NCI-H2107 (cell line): ENCODE data around the gene EMC6.
"Not testable (repeated sequence)": the region's sequence is repeated elsewhere in the genome, so short reads cannot be mapped to it uniquely, and the experiment has no call there.

ENCODE experiments used
- DNase-seq: peaks from one replicate; lab custom pipeline; 2025; lab: John Stamatoyannopoulos, UW

Gene EMC6

DNA sequence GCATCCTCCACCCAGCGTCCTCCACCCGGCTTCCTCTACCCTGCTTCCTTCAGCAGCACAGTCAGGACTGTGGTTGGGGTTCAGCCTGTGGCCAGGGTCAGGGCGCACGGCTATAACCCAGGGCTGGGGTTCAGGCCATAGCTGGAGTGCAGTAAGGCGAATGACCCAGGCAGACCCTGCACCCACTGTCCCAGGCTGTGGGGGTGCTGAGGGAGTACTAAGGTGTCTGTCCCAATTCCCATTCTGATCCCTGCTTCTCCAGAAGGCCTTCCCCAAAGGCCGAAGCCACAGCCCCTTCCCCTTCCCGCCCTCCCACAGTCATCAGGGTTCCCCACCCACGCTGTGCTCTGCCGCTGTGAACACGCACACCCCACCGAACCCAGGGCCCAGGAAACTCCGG is 12.4 kb downstream of the EMC6 start:
- DNase-seq = no peak

DNA sequence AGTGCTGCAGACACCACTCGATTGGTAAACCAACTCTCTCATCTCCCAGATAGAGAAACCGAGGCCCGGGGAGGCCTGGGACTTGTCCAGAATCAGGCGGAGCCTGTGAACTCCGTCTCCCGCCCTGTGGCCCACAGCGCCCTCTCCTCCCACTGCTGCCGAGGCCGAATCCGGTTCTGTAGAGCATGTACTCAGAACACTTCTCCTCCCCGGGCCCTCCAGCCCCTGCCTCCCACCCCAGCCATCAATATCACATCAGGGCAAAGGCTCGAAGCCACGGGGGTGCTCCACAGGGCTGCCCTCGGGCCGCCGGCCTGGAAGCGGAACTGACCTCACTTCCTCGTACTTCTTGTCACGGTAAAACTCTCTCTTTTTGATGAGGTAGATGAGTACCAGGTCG is 13.0 kb downstream of the EMC6 start:
- DNase-seq = no peak

DNA sequence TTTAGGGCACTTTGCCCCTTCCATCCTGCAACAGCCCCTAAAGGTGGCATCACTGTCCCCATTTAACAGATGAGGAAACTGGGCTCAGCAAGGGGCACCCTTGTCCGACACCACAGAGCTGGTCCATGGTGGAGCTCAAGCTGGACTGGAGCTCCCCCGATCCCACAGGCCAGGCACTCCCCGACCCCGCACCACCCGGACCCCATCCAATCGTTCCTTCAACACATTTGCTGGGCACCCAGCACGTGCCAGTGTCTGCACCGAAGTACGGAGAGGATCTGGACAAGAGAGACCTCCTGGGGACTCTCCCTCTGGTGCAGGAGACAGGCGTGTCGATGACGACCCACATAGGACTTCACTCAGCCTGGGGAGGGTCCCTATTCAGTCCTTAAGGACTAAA is 13.4 kb downstream of the EMC6 start:
- no peak for DNase-seq

DNA sequence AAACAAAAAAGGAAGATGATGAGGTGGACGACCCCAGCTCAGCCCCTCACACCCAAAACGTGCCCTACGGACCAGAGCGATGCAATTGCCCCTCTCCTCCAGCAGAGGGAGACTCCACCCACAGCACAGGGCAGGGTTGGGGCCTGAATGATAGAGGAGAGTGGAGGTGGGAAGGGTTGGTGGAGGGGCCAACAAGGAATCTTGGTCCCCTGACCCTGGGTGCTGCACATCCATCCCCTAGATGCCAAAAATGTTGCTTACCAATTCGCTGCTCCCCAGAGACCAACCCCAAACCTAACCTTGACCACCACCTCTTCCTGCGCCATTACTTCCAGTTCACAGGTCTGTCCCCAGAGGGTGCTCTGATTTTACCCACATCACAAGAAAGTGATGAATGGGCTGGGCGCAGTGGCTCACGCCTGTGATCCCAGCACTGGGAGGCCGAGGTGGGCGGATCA is 14.5 kb downstream of the EMC6 start:
- DNase-seq = no peak

DNA sequence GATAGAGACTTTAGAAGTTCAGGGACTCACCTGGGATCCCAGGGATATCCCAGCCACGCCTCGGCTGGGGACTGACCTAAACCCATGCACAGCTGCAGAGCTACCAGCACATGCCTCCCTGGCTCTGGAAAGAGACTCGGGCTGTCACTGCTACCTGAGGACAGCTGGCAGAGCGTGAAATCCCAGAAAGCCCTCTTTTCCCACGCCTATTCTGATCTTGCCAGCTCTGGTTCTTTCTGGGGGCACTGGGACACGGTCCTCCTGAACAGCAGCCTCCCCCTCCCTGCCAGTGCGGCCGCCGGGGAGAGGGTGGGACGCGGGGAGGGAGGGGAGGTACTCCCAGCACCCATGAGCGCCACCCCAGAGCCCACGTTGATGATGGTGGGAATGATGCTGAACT is 16.6 kb downstream of the EMC6 start:
- no peak for DNase-seq

DNA sequence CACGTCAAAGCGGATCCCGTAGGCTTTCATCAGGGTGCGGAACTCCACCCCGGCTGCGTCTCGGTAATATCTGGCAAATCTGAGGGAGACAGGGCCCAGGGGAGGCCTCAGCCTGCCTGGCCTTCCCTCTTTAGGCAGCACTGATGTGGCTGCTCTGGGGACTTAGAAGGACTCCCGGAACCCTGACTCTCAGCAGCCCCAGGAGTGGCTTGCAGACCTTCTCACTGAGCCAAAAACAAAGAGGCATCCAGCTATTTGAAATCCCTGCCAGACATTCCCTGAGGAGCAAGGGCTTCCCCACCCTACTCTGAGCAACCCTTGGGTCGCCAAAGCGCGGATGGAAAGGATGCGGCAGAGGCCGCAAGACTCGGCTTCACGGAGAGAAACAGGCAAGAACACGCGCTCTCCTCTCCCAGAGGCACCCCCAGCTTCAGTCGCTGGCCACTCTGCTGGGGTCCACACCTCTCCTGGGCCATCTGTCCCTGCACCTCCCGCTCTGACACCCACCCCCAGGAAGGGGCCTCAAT is 19.5 kb downstream of the EMC6 start:
- DNase-seq = no peak

DNA sequence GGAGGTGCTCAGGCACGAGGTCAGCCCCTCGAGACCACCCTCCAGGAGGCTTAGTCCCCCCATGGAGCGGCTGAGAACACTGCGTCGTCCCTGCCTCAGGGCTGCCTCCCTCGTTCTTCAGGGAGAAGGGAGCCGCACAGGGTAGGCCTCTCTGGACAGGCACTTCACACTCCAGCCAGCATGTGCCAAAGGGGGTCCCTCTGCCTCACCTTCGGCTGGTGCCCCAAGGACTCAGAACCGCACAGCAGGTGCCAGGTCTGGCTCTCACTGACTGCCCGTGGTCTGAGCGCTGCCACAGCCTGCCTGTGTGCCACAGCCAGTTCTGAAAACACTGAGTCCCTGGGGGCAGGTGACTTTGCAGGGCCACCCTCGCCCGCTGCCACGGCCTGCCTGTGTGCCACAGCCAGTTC is 20.2 kb downstream of the EMC6 start:
- no peak for DNase-seq

DNA sequence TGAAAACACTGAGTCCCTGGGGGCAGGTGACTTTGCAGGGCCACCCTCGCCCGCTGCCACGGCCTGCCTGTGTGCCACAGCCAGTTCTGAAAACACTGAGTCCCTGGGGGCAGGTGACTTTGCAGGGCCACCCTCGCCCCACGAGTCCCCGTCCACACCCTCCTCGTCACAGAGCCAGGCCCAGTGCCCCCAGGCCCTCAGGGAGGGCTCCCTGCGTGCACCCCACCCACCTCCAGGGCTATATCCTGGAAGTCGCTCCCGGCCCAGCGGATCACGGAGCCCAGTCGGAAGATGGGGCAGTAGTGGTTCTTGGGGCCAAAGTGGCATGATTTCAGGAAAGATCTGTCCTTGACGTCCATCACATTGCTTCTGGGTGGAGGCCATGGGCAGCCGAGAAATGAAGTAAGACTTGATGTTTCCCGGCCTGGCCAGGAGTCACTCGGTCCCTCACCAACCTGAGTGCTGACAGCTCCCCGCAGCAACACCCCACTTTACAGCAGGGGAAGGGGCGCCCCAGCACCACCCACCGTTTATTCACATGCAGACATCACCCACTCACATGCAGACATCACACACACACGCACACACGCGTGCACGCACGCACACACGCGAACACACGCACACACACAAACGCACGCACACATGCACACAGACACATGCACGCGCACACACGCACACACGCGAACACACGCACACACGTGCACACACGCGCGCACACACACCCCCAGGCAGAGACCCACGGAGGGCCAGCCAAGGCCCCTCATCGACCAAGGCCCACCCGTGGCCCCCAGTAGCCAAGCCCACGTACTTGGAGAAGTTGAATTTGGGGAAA is 20.9 kb downstream of the EMC6 start:
- no peak for DNase-seq

DNA sequence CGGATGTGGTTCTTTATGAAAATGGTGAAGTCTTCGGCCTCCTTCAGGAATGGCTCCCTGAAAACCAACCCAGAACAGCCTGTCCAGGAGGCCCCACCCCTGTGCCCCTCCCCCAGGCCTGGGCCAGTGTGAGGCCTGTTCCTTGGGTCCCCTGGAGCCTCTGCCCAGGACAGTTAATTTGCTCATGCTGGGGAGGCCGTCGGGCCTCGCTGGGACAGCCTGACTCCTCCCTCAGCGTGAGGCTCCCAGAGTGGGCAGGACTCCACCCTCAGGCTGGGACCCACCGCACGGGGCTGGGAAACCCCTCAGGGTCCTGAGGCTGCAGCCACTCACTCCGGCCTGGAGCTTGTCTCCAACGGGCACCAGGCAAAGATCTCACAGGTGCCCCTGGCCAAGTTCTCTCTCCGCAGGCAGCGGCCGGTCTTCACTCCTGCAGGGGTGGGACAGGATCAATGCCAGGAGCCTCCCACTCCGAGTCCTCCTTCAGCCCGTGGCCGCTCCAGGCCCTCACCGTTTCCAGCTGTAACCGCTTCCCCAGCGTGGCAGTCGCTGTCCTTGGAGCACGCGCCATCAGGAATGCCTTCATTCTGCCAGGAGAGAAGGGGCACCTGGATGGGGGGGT is 21.6 kb downstream of the EMC6 start:
- DNase-seq = no peak

DNA sequence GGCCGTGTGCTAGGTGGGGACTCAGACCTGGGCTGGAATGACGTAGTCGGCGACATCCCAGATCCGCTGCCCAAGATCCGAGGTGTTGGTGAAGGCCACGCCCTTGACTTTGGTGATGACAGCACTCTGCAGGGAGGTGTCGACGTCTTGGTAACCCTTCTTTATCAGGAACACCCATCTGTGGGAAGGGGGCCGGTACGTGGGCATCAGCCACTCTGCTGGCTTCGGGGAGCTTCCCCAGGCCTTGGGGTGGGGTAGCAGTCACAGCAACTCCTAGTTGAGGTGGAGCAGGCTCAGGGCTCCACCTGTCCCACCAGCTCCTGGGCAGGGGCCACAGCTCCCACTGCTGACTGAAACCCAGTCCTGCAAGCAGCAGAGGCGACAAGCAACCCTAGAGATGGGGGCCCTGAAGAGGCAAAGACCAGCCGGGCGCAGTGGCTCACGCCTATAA is 23.0 kb downstream of the EMC6 start:
- DNase-seq = no peak

DNA sequence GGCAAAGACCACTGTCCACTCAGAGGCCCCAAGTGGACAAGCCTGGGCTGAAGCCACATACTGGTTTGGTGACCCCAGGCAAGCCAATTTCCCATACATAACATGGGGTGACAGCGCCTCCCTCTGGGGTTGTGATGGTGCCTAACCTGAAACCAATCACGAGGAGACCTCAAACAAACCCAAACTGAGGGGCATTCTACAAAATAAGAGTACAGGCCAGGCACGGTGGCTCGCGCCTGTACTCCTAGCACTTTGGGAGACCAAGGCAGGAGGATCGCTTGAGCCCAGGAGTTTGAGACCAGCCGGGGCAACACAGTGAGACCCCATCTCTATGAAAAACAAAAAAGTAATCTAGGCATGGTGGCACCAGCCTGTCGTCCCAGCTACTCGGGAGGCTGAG is 23.7 kb downstream of the EMC6 start:
- DNase-seq = no peak

DNA sequence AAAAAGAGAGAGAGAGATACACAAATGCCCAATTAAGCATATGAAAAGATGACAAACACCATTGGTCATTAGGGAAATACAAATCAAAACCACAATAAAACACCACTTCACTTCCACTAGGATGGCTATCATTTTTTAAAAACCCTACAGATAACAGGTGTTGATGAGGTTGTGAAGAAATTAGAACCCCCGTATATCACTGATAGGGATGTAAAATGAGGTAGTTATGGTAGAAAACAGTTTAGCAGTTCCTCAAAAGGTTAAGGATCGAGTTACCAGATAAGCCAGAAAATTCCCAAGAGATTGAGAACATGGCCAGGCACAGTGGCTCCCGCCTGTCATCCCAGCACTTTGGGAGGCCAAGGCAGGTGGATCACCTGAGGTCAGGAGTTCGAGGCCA is 24.5 kb downstream of the EMC6 start:
- no peak for DNase-seq

DNA sequence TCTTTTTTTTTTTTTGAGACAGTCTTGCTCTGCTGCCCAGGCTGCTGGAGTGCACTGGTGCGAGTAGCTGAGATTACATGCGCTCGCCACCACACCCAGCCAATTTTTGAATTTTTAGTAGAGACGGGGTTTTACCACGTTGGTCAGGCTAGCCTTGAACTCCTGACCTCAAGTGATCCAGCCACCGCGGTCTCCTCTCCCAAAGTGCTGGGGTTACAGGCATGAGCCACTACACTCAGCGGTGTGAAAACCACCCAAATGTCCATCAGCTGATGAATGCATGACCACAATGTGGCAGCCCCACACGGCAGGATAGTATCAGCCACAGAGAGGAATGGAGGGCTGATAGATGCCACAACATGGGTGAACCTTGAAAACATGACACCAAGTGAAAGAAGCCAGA is 25.2 kb downstream of the EMC6 start:
- DNase-seq = no peak

DNA sequence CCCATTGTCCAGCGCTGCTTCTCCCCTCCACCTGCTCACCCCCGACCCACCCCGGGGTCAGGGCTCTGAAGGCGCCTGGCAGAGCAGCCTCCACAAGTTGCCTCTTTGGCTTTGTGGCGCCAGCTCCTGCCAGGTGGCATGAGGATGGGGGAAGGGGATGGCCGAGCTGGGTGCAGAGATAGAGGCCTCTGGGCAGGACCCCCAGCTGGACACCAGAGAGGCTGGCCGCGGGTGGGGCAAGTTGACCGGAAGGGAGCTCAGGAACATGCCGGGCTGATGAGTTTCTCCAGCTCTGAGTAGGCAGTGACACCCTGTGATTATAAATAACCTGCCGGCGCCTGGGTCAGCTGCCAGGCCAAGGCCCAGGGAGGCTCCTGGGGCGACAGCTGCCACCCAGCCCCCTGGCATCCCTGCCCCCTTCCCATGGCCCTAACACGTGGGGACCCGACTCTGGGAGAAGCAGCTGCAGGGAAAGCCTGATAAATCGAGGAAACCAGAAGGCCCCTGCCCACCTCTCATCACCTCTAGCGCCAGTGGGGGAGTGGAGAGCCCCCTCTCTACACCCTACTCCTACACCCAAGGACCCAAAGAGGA is 26.6 kb downstream of the EMC6 start:
- DNase-seq = no peak

DNA sequence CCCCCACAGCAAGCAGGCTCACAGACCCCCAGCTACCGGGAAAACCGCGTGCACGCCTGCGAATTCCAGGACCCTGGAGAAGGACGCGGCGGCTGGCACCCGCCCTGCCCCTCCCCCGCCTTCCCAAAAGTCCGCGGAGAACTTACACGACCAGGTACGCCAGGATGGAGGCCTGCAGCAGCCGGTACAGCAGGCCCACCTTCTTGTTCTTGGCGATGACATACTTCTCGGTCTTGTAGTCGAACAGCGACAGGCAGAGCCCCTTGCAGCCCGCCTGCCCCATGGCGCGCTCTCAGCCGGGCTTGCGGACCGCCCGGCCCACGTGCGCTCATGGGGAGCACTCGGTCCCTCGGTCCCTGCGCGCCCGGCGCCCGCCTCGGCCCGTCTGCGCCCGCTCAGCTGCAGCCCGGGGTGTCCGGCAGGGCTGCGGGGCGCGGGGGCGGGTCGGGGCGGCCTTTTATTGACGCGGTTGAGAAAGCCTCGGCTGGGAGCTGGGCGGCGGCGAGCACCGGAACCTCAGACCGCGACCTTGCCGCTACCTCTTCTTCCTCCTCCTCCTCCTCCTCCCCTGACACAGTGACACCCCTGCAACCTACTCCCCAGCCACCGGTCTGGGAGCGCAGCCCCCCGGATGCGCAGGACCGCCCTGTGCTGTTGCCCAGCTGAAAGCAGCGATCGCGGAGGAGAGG is 27.3 kb downstream of the EMC6 start, which contains the start of gene P2RX5:
P2RX5 (minus strand) TSS at position 433 of the 689 bp plus-strand sequence; CDS start at position 283, 150 bp downstream.
- DNase-seq = no peak

DNA sequence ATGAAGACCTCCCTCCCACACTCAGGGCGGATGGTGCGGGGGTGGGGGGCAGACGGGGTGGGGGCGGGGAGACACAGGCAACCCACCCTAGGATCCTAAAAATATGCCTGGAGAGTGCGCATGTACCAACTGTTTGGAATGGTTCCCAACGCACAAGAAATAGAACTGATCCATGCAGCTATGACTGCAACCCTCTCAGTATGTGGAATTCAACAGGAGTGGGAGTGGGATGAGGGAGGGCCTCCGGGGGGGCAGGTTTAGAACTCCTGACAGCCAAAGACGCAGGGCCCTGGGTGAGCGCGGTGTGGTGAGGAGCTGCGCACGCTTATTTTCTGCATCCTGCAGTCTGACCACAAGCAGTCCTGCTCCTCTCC is 28.5 kb downstream of the EMC6 start:
- no peak for DNase-seq

DNA sequence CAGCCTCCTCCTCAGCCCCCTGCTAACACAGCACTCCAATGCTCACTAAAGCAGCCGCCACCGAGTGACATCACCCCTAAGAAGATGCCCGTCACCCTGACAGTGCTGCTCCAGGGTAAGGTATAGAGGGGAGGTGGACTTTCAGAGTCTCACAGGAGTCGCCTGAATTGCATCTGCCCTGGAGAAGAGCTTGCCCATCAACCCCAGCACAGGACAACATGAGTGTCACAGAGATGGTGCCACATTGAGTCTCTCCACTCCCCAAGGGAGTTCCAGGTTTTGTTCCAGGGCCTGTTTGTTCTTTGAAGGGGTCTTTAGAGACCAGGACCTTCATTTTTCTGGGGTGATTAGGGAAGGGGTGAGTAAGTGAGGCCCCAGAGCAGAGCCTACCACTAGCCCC is 29.5 kb downstream of the EMC6 start:
- DNase-seq = no peak

DNA sequence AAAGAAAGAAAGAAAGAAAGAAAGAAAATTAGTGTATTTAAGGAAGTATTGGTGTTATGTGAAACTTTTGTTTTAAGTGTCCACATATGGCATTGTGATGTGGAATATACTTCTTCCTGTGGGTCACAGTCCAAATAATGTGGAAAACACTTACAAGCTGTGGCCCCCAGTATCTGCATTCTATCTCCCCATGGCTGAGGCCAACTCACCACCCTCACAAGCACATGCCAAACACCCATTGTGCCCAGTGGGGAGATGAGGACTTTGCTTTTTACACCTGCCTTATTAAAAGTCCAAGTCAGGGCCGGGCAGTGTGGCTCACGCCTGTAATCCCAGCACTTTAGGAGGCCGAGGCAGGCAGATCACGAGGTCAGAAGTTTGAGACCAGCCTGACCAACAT is 31.3 kb downstream of the EMC6 start:
- DNase-seq = no peak

DNA sequence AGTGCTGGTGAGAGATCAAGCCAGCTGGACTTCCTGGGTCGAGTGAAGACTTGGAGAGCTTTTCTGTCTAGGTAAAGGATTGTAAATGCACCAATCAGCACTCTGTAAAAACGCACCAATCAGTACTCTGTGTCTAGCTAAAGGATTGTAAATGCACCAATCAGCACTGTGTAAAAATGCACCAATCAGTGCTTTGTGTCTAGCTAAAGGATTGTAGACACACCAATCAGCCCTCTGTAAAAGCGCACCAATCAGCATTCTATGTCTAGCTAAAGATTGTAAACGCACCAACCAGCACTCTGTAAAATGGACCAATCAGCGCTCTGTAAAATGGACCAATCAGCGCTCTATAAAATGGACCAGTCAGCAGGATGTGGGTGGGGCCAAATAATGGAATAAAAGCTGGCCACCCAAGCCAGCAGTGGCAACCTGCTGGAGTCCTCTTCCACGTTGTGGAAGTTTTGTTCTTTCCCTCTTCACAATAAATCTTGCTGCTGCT is 33.5 kb downstream of the EMC6 start:
- DNase-seq = not testable (repeated sequence)

DNA sequence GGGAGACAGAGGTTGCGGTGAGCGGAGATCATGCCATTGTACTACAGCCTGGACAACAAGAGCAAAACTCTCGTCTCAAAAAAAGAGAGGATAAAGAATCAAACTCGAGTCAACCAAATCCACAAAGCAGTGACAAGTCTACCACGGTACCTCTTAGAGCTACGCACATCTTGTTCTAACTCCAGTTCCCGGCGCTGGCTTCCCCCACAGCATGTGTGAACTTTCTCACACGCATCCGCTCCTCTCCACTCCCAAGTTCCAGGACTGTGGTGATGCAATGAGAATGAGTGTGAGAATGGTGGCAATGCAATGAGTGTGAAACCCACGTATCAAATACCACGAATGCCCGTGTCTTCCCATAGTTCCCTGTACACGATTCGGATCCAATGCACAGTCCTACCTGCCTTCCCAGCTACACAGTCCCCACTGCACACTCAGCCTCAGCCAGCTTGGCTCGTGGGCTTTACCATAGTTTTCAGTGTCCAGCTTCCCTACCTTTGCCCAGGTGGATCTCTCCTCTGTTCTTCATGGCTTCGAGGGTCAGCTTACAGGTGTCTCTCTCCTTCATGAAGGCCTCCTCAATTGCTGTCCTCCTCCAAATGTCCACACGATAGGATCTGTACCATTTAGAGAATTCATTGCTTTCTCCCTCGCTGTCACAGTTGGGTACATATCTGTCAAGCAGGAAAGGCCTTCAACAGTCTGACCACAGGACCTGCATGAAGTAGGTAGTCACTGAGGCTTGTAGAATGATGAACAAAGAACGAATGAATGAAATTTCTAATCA is 36.5 kb downstream of the EMC6 start:
- no peak for DNase-seq

DNA sequence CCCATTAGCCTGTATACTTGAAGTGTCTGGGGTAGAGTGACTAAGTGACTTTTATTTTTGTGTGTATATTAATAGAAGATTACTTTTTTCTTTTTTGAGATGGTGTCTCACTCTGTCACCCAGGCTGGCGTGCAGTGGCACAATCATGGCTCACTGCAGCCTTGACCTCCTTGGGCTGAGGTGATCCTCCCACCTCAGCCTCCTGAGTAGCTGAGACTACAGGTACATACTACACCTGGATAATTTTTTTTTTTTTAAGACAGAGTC is 37.0 kb downstream of the EMC6 start:
- not testable (repeated sequence) for DNase-seq

DNA sequence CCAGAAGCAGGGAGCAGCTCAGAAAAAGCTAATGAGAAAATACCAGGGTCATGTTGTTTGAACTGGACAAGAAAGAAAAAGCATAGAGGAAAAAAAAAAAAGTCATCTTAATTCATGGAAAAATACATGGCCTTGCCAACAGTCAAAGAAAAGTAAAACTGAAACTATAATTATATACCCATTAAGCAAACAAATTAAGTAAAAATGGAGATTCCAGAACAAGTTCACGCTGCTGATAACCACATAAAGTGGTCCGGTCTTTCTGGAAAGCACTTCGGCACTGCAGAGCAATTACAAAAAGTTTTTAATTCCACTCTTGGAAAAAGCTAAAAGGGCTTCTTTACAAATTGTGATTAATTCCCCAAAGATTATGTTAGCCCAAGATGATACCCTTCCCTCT is 39.8 kb downstream of the EMC6 start:
- no peak for DNase-seq
